NCI-H2029 treated with DMSO at 0.1 percent for 48 hours (cell line): ENCODE results near the gene CD180.
"Not testable (repeated sequence)": the region's sequence is repeated elsewhere in the genome, so short reads cannot be mapped to it uniquely, and the experiment has no call there.

Experiments used
- DNase-seq: peaks from one replicate; lab custom pipeline; 2025; lab: John Stamatoyannopoulos, UW

Gene CD180

DNA sequence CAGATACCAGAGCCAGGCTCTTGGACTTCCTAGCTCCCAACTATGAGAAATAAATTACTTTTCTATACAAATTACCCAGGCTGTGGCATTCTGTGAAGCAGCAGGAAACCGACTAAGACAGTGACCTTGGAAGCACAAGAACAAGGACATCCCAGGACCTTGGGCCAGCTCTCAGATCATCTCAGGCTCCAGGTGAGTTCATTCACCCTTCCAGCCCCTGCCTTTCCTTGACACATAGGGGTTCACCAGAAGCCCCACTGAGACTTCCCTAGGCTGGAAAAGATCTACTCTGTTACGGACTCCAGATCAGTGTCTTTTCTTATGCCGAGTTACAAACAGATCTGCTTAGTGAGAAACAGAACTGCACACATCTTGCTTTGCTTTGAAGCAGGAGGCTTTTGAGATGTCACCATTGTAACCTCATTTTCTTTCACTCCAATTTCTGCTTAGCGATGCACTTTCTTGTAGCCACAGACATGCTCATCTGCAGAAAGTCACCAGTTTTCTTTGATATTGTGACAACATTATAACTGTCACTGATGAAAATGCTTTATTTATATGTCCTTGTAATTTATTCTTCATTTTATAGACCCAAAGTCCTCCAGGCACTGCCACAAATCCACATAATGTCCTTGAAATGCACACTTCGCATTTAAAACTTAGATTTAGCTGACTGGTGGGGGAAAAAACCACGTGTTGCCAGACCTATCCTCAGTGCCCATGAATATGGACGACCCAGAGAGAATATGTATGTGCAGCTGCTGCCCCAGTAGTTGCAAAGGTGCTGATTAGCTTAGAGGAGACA is 8.1 kb downstream of the CD180 start:
- no peak for DNase-seq

DNA sequence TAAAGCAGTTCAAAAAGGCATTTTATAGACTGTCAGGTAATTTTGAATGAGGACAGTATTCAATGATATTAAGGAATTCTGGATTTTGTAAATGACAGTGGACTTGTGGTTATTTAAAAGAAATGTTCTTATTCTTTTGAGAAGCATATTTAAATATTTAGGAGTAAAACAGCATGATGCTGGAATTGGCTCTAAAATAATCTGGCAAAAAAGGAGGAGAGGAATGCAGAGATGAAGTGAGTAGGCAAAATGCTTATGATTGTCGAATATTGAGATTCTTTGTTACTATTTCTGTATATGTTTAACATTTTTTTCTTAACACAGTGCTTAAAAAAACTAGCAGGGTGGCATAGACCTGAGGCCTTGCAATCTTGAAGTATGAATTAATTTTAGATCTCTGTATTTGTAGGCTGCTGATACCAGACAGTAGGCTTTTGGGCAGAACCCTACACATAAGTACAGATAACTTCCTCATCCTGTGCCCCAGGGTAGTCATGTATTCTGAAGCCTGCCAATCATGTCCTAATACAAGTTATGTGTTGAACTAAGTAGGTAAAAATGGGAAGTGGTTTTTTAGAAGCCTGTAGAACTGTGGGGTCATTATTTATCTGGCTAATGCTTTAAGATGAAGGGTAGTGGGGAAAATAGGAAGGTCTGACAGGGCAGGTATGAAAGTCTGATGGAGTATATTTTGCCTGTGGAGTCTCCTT is 9.4 kb downstream of the CD180 start:
- no peak for DNase-seq

DNA sequence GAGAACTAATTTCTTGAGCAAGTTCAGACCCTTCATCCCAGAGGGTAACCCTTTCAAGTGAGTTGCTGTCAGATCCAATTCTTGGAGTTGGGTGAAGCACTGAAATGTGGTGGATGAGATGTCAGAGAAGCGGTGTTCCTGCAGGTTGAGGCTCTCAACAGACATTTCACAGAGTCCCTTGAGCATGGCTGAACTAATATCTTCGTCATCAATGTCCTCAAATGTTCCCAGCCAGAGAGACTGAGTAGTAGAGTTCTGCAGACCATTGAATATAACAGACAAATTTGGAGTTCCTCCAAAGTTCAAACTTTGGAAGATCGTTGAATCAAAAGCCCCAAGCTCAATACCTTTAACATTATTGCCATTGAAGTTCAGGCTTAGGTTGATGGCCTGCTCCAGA is 12.7 kb downstream of the CD180 start:
- no peak for DNase-seq

DNA sequence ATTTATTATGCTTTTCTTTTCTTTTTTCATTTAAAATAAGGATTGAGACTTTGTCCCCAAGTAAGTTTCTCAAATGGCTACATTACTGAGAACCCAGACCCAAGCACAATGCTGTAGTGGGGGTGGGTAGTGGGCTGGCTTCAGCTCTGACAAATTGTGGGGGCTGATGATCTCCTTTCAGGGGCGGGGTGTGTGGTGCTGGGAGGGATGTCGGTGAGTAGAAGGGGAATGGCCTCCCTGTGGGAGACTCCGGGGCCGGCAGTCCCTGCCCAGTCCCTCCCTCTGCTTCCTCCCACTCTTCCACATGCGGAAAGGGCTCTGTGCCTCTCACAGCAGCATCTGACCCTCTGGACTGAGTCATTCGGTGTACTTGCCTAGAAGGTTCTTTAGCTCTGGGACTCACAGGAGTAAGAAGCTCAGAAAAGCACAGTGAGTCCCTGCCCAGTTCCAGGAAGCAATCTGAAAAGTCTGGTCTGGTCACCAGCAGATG is 14.3 kb downstream of the CD180 start:
- DNase-seq, result no peak

DNA sequence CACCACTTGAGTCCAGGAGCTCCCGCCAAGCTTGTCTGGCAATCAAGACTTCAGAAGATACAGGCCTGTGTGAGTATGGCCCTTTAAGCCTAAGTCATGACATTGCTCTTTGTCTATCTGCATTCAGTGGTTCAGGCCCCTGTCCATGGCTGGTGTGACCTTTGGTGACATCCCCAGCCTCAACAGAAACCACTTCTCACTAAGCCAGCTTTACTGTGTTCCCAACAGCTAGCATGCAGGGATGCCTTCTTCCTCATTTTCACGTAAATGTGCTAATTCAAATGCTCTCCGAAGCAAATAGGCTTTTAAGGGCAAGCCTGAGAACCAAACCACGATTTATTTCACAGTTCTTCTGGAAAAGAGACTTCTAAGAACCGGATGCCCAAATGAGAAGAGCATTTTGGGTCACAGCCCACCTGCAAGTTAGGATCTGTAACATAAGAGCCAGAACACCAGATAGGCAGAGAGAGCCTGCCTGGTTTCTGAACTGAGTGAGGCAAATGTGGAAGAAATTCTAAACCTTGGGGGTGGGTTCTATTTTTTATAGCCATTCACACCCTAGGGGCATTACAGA is 14.9 kb downstream of the CD180 start:
- DNase-seq, result no peak

DNA sequence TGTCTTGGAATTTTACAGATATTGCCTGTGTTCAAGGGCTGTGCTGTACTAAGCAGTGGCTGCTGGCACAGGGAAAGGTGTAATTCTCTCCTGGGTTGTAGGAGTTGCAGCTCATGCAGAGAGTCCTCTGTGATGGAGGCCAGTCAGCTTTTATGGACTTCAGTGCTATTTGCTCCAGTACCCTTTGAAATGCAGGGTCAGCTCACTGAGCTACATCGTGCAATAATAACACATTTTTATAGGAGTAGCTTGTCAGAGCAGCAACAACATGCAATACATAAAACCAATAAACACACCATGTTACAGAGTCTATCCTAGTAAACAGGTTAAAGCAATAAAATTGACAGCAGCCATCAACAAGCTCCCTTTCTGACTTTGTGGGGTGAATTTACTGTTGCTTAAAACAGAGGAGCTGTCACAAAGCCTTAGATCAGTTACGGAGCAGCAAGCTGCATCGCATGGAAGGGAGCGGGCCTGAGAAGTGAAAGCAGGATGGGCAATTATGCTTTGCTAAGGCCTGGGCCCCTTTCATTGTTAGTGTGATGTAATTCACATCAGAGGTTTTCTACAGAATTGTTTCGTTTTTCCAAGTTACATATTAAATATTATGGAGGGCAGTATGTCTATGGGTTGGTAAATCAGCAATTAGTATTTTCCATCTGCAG is 16.8 kb downstream of the CD180 start:
- DNase-seq, result no peak

DNA sequence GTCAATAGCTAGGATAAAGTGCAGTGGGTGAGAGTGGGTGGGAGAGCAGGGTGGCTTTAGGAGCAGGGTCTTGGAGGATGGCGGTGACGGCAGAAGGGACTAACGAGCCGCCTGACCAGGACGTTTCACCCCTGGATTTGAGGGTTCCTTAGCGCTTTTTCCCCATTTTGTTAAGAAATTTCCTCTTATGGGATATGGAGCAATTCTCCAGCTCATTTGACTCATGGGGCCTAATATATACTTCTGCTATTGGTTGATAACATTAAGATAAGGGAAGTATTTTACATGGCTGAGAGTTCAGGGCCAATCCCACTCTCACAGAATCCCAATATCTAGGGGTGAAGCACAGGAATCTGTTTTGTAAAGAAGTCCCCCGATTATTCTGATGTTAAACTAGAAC is 17.6 kb downstream of the CD180 start:
- no peak for DNase-seq

DNA sequence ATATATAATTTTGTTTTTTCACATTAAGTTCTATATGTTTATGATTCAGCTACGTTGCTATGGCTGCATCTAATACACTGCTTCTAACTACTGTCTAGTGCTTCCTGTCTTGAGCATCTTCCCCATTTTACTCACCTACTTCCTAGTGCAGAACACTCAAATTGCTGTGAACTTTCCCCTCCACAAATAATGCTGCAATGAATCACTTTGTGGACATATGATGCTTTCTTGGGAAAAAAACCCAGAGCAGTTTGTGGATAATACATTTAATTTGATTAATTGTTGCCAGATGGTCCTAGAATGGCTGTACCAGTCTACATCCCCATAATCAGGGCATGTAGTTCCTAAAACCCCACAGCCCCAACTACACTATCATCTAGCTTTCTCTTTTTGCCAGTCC is 18.5 kb downstream of the CD180 start:
- DNase-seq, result no peak

DNA sequence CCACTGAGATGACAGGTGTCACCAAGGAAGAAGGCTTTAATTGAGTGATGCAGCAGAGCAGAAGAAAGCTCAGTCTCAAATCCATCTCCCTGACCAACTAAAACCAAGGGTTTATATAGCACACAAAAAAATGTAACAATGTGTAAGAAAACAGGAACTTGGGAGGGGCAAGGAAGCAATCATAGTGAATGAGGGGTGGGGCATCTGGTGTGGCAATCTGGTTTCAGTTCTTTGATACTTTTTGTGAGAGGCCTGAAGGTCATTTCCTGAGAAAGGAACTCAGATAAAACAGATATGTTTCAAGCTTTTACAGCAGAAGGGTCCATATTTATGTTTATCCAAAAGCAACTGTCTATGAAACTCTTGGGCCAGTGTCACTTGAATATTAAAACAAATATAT is 19.7 kb downstream of the CD180 start:
- DNase-seq, result no peak

DNA sequence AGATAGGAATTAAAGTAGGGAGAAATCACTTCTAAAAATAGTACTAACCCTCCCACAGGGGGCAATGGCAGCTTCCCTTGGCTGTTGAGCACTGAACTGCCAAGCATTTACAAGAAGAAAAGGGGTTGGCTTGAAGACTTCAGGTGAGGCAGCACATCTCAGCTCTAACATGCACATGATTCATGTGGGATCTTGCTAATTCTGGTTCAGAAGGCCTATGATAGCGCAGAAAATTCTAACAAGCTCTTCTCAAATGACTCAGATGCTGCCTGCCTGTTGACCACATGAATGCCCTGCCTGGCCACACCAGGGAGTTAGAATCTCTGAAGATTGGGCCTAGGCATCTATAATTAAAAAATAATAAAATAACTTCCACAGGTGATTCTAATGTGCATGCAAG is 22.6 kb downstream of the CD180 start:
- DNase-seq, result no peak

DNA sequence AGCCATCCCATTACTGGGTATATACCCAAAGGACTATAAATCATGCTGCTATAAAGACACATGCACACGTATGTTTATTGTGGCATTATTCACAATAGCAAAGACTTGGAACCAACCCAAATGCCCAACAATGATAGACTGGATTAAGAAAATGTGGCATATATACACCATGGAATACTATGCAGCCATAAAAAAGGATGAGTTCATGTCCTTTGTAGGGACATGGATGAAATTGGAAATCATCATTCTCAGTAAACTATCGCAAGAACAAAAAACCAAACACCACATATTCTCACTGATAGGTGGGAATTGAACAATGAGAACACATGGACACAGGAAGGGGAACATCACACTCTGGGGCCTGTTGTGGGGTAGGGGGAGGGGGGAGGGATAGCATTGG is 23.2 kb downstream of the CD180 start:
- DNase-seq, result not testable (repeated sequence)

DNA sequence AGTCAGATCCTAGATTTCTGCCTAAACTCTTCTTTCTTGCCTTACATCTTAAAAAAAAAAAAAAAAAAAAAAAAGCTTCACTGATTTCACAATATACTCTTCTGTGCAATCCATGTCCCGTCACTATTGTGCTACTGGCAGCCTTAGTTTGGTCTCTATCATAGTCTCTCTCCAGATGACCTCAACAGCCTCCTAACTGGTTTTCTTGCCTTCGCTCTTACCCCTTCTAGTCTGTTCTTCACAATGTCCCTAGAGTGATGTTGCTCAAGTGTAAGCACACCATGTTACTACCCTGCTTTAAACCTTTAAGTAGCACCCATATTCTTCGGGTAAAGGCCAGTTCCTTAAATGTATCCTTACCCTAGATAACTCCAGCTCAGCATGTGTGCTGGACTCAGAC is 25.8 kb downstream of the CD180 start:
- DNase-seq, result no peak

DNA sequence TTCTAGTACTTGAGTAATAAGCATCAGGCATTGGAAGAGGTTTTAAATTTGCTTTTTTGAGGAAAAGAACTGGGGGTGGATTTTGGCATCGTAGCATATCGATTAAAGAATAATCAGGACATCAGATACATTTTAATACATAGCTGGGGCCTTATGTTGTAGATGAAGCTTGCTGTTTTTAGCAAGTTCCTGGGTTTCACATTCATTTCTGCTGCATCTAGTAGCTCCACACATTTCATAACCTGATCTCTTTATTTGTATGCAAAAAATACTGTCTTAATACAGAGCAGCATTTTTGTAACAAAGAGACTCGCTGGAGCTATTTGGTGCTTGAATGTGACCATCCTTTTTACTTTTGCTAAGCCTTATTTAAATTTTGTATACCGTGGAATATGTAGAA is 28.5 kb downstream of the CD180 start:
- no peak for DNase-seq

DNA sequence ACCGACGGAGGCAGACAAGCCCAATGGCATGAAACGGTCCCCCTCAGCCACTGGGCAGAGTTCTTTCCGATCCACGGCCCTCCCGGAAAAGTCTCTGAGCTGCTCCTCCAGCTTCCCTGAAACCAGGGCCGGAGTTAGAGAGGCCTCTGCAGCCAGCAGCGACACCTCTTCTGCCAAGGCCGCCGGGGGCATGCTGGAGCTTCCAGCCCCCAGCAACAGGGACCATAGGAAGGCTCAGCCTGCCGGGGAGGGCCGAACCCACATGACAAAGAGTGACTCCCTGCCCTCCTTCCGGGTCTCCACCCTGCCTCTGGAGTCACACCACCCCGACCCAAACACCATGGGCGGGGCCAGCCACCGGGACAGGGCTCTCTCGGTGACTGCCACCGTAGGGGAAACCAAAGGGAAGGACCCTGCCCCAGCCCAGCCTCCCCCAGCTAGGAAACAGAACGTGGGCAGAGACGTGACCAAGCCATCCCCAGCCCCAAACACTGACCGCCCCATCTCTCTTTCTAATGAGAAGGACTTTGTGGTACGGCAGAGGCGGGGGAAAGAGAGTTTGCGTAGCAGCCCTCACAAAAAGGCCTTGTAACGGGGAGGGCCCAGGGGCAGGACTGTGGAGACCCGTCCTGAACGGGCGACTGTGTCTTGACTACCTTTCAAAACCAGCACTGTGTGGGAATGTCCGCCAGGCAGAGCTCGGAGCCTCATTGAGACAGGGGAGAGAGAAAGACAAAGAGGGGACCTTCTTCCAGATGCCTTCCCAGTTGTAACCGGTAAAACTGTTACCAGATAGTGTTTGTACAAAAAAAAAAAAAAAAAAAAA is 29.9 kb downstream of the CD180 start:
- DNase-seq, result no peak

DNA sequence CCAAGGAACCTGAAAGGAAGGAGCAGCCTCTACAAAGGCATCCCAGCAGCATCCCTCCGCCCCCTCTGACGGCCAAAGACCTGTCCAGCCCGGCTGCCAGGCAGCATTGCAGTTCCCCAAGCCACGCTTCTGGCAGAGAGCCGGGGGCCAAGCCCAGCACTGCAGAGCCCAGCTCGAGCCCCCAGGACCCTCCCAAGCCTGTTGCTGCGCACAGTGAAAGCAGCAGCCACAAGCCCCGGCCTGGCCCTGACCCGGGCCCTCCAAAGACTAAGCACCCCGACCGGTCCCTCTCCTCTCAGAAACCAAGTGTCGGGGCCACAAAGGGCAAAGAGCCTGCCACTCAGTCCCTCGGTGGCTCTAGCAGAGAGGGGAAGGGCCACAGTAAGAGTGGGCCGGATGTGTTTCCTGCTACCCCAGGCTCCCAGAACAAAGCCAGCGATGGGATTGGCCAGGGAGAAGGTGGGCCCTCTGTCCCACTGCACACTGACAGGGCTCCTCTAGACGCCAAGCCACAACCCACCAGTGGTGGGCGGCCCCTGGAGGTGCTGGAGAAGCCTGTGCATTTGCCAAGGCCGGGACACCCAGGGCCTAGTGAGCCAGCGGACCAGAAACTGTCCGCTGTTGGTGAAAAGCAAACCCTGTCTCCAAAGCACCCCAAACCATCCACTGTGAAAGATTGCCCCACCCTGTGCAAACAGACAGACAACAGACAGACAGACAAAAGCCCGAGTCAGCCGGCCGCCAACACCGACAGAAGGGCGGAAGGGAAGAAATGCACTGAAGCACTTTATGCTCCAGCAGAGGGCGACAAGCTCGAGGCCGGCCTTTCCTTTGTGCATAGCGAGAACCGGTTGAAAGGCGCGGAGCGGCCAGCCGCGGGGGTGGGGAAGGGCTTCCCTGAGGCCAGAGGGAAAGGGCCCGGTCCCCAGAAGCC is 30.8 kb downstream of the CD180 start:
- DNase-seq, result peak; percentile 39

DNA sequence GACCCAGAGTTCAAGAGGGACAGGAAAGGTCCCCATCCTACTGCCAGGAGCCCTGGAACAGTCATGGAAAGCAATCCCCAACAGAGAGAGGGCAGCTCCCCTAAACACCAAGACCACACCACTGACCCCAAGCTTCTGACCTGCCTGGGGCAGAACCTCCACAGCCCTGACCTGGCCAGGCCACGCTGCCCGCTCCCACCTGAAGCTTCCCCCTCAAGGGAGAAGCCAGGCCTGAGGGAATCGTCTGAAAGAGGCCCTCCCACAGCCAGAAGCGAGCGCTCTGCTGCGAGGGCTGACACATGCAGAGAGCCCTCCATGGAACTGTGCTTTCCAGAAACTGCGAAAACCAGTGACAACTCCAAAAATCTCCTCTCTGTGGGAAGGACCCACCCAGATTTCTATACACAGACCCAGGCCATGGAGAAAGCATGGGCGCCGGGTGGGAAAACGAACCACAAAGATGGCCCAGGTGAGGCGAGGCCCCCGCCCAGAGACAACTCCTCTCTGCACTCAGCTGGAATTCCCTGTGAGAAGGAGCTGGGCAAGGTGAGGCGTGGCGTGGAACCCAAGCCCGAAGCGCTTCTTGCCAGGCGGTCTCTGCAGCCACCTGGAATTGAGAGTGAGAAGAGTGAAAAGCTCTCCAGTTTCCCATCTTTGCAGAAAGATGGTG is 31.6 kb downstream of the CD180 start:
- DNase-seq, result no peak

DNA sequence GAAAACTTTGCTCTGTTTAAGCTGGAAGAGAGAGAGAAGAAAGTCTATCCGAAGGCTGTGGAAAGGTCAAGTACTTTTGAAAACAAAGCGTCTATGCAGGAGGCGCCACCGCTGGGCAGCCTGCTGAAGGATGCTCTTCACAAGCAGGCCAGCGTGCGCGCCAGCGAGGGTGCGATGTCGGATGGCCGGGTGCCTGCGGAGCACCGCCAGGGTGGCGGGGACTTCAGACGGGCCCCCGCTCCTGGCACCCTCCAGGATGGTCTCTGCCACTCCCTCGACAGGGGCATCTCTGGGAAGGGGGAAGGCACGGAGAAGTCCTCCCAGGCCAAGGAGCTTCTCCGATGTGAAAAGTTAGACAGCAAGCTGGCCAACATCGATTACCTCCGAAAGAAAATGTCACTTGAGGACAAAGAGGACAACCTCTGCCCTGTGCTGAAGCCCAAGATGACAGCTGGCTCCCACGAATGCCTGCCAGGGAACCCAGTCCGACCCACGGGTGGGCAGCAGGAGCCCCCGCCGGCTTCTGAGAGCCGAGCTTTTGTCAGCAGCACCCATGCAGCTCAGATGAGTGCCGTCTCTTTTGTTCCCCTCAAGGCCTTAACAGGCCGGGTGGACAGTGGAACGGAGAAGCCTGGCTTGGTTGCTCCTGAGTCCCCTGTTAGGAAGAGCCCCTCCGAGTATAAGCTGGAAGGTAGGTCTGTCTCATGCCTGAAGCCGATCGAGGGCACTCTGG is 32.6 kb downstream of the CD180 start:
- no peak for DNase-seq

DNA sequence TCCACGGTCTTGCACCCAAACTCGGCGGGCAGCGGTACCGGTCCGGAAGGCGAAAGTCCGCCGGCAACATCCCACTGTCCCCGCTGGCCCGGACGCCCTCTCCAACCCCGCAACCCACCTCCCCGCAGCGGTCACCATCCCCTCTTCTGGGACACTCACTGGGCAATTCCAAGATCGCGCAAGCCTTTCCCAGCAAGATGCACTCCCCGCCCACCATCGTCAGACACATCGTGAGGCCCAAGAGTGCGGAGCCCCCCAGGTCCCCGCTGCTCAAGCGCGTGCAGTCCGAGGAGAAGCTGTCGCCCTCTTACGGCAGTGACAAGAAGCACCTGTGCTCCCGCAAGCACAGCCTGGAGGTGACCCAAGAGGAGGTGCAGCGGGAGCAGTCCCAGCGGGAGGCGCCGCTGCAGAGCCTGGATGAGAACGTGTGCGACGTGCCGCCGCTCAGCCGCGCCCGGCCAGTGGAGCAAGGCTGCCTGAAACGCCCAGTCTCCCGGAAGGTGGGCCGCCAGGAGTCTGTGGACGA is 33.3 kb downstream of the CD180 start:
- no peak for DNase-seq

DNA sequence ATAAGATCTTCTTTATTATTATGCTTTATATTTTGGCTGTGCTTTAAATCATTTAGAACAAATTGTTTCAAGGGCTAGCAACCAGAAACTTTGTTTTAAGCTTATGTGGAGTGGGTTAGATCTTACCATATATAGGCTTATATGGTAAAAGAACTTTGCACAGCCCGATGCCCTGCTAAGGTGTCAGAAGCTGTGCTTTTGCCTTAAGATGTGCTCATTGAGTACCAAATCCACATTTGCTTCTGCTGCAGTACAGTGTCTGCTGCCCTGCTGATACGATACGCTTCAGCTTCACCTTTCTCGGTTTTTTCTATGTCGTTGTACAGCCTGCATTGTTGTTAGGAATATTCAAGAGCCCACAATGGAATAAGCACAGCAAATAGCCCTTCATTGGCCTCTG is 34.8 kb downstream of the CD180 start:
- no peak for DNase-seq
